Hematopoietic multipotent progenitor cell treated with erythropoietin and hydrocortisone succinate and interleukin-3 and kit ligand, for 17 days (in vitro differentiated cells): Measurements from ENCODE around the gene NAT16.
"Not testable (repeated sequence)": the region's sequence is repeated elsewhere in the genome, so short reads cannot be mapped to it uniquely, and the experiment has no call there.

Experiments
- DNase-seq: peaks from one replicate; pipeline ENCODE4 v3.0.0-alpha.2; 2015; ENCODE audit warnings: low spot score

Gene NAT16

GRCh38 chr7:101125989-101126650, 54.0 kb downstream of the NAT16 start:
- DNase-seq = no peak

- no peak for DNase-seq
Measured at GRCh38 chr7:101124376-101125056, 55.6 kb downstream of the NAT16 start.

GRCh38 chr7:101123703-101124068, 56.4 kb downstream of the NAT16 start:
- no peak for DNase-seq

GRCh38 chr7:101122933-101123702, 57.0 kb downstream of the NAT16 start:
- no peak for DNase-seq

GRCh38 chr7:101121991-101122932, 57.8 kb downstream of the NAT16 start:
- DNase-seq = no peak

- not testable (repeated sequence) for DNase-seq
Measured at GRCh38 chr7:101121631-101121990, 58.5 kb downstream of the NAT16 start.
